GM13977 (cell line): Measurements from ENCODE around the gene DBX1.

Source experiments
- DNase-seq: peaks from one replicate; pipeline ENCODE4 v3.0.0; 2012; ENCODE audit warnings: low spot score
- CTCF ChIP-seq: IDR thresholded peaks from 2 replicates; pipeline ENCODE4 v1.5.1; 2012; ENCODE audit warnings: mild to moderate bottlenecking, control low read depth; ENCODE audit not compliant: insufficient read depth; ENCODE audit errors: extremely low read depth, missing control alignments
- in situ Hi-C: fragments of 300-500 bp; cut with MboI; formaldehyde crosslinking; loops from one replicate; pipeline ENCODE4 v1.12.0; 2022; ENCODE audit warnings: low sequenced_read_pairs, low pct_unique_long_range_greater_than_20kb, mixed read lengths, inconsistent platforms; ENCODE audit not compliant: unreplicated experiment

DBX1 gene

GRCh38 chr11:20160425-20161229 is at the start of gene DBX1:
DBX1 (minus strand) TSS chr11:20160475; CDS start chr11:20160324, 151 bp downstream.
- no peak for TF ChIP-seq CTCF
- in situ Hi-C loops, result loop anchor here (25.0 kb wide), 1 partner anchor 452 kb away; no protein-coding TSS in a partner anchor
- peak; percentile 11 for DNase-seq

- in situ Hi-C loops, result no loop called here
- no peak for DNase-seq
- no peak for TF ChIP-seq CTCF
Observed at GRCh38 chr11:20208622-20209111, 48.4 kb upstream of the DBX1 start.

GRCh38 chr11:20207781-20208621 is 47.7 kb upstream of the DBX1 start:
- no peak for DNase-seq
- TF ChIP-seq CTCF, result no peak
- in situ Hi-C loops, result no loop called here

GRCh38 chr11:20205807-20206206 is 45.5 kb upstream of the DBX1 start:
- in situ Hi-C loops, result no loop called here
- DNase-seq, result no peak
- no peak for TF ChIP-seq CTCF

- DNase-seq, result no peak
- in situ Hi-C loops, result no loop called here
- no peak for TF ChIP-seq CTCF
Observed at GRCh38 chr11:20204681-20205080, 44.4 kb upstream of the DBX1 start.

- in situ Hi-C loops, result no loop called here
- no peak for DNase-seq
- no peak for TF ChIP-seq CTCF
Observed at GRCh38 chr11:20203831-20204230, 43.6 kb upstream of the DBX1 start.
